ENCODE data around the gene ZNF33B.

GRCh38 chr10:42654419-42654818, 16.0 kb upstream of the ZNF33B start:
- TF ChIP-seq POLR2A (IDR thresholded peaks at IDR 0.05) = no peak
- TF ChIP-seq, protein P1, sequence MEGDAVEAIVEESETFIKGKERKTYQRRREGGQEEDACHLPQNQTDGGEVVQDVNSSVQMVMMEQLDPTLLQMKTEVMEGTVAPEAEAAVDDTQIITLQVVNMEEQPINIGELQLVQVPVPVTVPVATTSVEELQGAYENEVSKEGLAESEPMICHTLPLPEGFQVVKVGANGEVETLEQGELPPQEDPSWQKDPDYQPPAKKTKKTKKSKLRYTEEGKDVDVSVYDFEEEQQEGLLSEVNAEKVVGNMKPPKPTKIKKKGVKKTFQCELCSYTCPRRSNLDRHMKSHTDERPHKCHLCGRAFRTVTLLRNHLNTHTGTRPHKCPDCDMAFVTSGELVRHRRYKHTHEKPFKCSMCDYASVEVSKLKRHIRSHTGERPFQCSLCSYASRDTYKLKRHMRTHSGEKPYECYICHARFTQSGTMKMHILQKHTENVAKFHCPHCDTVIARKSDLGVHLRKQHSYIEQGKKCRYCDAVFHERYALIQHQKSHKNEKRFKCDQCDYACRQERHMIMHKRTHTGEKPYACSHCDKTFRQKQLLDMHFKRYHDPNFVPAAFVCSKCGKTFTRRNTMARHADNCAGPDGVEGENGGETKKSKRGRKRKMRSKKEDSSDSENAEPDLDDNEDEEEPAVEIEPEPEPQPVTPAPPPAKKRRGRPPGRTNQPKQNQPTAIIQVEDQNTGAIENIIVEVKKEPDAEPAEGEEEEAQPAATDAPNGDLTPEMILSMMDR (IDR thresholded peaks at IDR 0.05) = no peak
